C4-2B (cell line): ENCODE measurements around the gene CASD1.

Source experiments
- ZFX ChIP-seq: fragments of 450-650 bp; IDR thresholded peaks from 2 replicates; pipeline ENCODE4 v1.6.1; 2017
- TF ChIP-seq, protein P1 (sequence below): fragments of 450-650 bp; conservative IDR thresholded peaks from 2 replicates; pipeline ENCODE4 v1.5.1; 2017; ENCODE audit warnings: mild to moderate bottlenecking

- TF ChIP-seq, protein P1, sequence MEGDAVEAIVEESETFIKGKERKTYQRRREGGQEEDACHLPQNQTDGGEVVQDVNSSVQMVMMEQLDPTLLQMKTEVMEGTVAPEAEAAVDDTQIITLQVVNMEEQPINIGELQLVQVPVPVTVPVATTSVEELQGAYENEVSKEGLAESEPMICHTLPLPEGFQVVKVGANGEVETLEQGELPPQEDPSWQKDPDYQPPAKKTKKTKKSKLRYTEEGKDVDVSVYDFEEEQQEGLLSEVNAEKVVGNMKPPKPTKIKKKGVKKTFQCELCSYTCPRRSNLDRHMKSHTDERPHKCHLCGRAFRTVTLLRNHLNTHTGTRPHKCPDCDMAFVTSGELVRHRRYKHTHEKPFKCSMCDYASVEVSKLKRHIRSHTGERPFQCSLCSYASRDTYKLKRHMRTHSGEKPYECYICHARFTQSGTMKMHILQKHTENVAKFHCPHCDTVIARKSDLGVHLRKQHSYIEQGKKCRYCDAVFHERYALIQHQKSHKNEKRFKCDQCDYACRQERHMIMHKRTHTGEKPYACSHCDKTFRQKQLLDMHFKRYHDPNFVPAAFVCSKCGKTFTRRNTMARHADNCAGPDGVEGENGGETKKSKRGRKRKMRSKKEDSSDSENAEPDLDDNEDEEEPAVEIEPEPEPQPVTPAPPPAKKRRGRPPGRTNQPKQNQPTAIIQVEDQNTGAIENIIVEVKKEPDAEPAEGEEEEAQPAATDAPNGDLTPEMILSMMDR: no peak
- no peak for TF ChIP-seq ZFX
These were observed 26.8 kb upstream of the CASD1 start for GRCh38 chr7:94482796-94483195.
